ENCODE measurements around the gene SLC39A3. TPM values are rescaled to one million over a fixed set of nuclear protein-coding genes. Genes with fewer than 3 reads are reported as not detected.

SLC39A3 gene
- total RNA-seq, 4 donors from 2014 or later, result 29.8 to 42.5 (median 36.2) TPM

GRCh38 chr19:2702170-2703076, 37.4 kb downstream of the SLC39A3 start, which contains the start of gene GNG7:
Gene GNG7 (minus strand): TSS chr19:2702694. CDS start chr19:2520688, 182,006 bp downstream.
- no peaks in the 10 kb centered on the region for H3K9me3 ChIP-seq
- TF ChIP-seq CTCF (IDR thresholded peaks at IDR 0.05) (no peak), POLR2A (IDR thresholded peaks at IDR 0.05) (peak in 1 of 2 donors; percentile 72), EP300 (IDR thresholded peaks at IDR 0.05) (no peak)
- peak; percentile 84 for DNase-seq (ENCODE audit: low spot score in 2 of 2)
- 3 to 4% methylated on average over 44 to 46 of the region's 77 CpGs for WGBS, 2 donors
- peaks cover 0 to 22% of the 10 kb centered on the region in 2 donors for H3K27me3 ChIP-seq
- peaks cover 0 to 23% (median 3%) of the 10 kb centered on the region in 4 donors for H3K4me1 ChIP-seq
- peak within 1 kb of the TSS; percentile 28 to 83 (median 70) for H3K27ac ChIP-seq
- peak within 1 kb of the TSS; percentile 33 to 71 (median 52) for H3K4me3 ChIP-seq
- no peaks in the 10 kb centered on the region for H3K36me3 ChIP-seq

- Histone ChIP-seq H3K36me3 (no peaks in the 10 kb centered on the region), H3K27me3 (peaks cover 0 to 22% of the 10 kb centered on the region in 2 donors), H3K9me3 (no peaks in the 10 kb centered on the region), H3K4me1 (peaks cover 0 to 23% (median 3%) of the 10 kb centered on the region in 4 donors), H3K27ac (peak overlapping the region in 3 of 4 donors; percentile 28 to 83 (median 76)), H3K4me3 (peak overlapping the region; percentile 33 to 71 (median 52))
- no peak for DNase-seq (ENCODE audit: low spot score in 2 of 2)
- TF ChIP-seq POLR2A (IDR thresholded peaks at IDR 0.05), result no peak
- TF ChIP-seq CTCF (IDR thresholded peaks at IDR 0.05), result no peak
- no peak for TF ChIP-seq EP300 (IDR thresholded peaks at IDR 0.05)
- WGBS, 2 donors, result 7 to 10% methylated on average over 9 of the region's 9 CpGs
Measured at GRCh38 chr19:2701361-2702169, 38.3 kb downstream of the SLC39A3 start.

- TF ChIP-seq EP300 (IDR thresholded peaks at IDR 0.05) (no peak), POLR2A (IDR thresholded peaks at IDR 0.05) (no peak), CTCF (IDR thresholded peaks at IDR 0.05) (no peak)
- WGBS, 2 donors, result 35 to 38% methylated on average over 26 of the region's 26 CpGs
- H3K27me3 ChIP-seq, result peaks cover 0 to 22% of the 10 kb centered on the region in 2 donors
- DNase-seq (ENCODE audit: low spot score in 2 of 2), result no peak
- no peaks in the 10 kb centered on the region for H3K36me3 ChIP-seq
- no peak overlapping the region for H3K4me3 ChIP-seq
- no peaks in the 10 kb centered on the region for H3K9me3 ChIP-seq
- peaks cover 0 to 24% (median 3%) of the 10 kb centered on the region in 4 donors for H3K4me1 ChIP-seq
- H3K27ac ChIP-seq, result no peak overlapping the region
Measured at GRCh38 chr19:2700660-2701360, 39.0 kb downstream of the SLC39A3 start.

- H3K4me1 ChIP-seq, result peaks cover 0 to 36% (median 10%) of the 10 kb centered on the region in 4 donors
- 57 to 73% methylated on average over 15 of the region's 15 CpGs for WGBS, 2 donors
- TF ChIP-seq POLR2A (IDR thresholded peaks at IDR 0.05), result no peak
- no peak for TF ChIP-seq CTCF (IDR thresholded peaks at IDR 0.05)
- no peak for TF ChIP-seq EP300 (IDR thresholded peaks at IDR 0.05)
- peaks cover 0 to 19% of the 10 kb centered on the region in 2 donors for H3K27me3 ChIP-seq
- DNase-seq (ENCODE audit: low spot score in 2 of 2), result no peak
- H3K4me3 ChIP-seq, result no peak overlapping the region
- H3K9me3 ChIP-seq, result no peaks in the 10 kb centered on the region
- no peaks in the 10 kb centered on the region for H3K36me3 ChIP-seq
- H3K27ac ChIP-seq, result peak overlapping the region in 1 of 4 donors; percentile 14
Measured at GRCh38 chr19:2699413-2700140, 40.2 kb downstream of the SLC39A3 start.
